ENCODE measurements around the gene SLC6A5.

SLC6A5 gene

GRCh38 chr11:20668131-20668809, 68.9 kb downstream of the SLC6A5 start:
- no peak for DNase-seq
- no peak overlapping the region for H3K27ac ChIP-seq (ENCODE audit: low read length)
- TF ChIP-seq EZH2 (optimal IDR thresholded peaks at IDR 0.05; ENCODE audit: low read depth, low read length) = no peak
- TF ChIP-seq, protein P1, sequence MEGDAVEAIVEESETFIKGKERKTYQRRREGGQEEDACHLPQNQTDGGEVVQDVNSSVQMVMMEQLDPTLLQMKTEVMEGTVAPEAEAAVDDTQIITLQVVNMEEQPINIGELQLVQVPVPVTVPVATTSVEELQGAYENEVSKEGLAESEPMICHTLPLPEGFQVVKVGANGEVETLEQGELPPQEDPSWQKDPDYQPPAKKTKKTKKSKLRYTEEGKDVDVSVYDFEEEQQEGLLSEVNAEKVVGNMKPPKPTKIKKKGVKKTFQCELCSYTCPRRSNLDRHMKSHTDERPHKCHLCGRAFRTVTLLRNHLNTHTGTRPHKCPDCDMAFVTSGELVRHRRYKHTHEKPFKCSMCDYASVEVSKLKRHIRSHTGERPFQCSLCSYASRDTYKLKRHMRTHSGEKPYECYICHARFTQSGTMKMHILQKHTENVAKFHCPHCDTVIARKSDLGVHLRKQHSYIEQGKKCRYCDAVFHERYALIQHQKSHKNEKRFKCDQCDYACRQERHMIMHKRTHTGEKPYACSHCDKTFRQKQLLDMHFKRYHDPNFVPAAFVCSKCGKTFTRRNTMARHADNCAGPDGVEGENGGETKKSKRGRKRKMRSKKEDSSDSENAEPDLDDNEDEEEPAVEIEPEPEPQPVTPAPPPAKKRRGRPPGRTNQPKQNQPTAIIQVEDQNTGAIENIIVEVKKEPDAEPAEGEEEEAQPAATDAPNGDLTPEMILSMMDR (IDR thresholded peaks at IDR 0.05; ENCODE audit: low read length) = no peak
- TF ChIP-seq EZH2phosphoT487 (IDR thresholded peaks at IDR 0.05; ENCODE audit: low read length) = no peak
- no peak overlapping the region for H3K9ac ChIP-seq (ENCODE audit: low read length)
- no peaks in the 10 kb centered on the region for H3K79me2 ChIP-seq (ENCODE audit: low read length)
- no peaks in the 10 kb centered on the region for H3K4me1 ChIP-seq (ENCODE audit: low read length)
- H3K36me3 ChIP-seq (replicated peaks; ENCODE audit: insufficient read depth, low read length) = no peaks in the 10 kb centered on the region
- no peaks in the 10 kb centered on the region for H3F3A ChIP-seq (ENCODE audit: insufficient read depth, low read length)
- no peaks in the 10 kb centered on the region for H3K9me2 ChIP-seq (replicated peaks; ENCODE audit: insufficient read depth, low read length)
- H4K20me1 ChIP-seq (ENCODE audit: insufficient read depth, low read length) = no peaks in the 10 kb centered on the region
- no peak overlapping the region for H3K4me3 ChIP-seq (ENCODE audit: low read length)
- H3K9me3 ChIP-seq (replicated peaks; ENCODE audit: insufficient read depth, low read length) = no peaks in the 10 kb centered on the region
- H3K27me3 ChIP-seq (replicated peaks; ENCODE audit: insufficient read depth, low read length) = 0 out of 2 replicates have a peak, but pooled peaks cover 6% of the 10 kb centered on the region
- H2AFZ ChIP-seq (ENCODE audit: low read length) = no peak overlapping the region
- H3K4me2 ChIP-seq (ENCODE audit: low read depth, low read length) = no peak overlapping the region

DNA sequence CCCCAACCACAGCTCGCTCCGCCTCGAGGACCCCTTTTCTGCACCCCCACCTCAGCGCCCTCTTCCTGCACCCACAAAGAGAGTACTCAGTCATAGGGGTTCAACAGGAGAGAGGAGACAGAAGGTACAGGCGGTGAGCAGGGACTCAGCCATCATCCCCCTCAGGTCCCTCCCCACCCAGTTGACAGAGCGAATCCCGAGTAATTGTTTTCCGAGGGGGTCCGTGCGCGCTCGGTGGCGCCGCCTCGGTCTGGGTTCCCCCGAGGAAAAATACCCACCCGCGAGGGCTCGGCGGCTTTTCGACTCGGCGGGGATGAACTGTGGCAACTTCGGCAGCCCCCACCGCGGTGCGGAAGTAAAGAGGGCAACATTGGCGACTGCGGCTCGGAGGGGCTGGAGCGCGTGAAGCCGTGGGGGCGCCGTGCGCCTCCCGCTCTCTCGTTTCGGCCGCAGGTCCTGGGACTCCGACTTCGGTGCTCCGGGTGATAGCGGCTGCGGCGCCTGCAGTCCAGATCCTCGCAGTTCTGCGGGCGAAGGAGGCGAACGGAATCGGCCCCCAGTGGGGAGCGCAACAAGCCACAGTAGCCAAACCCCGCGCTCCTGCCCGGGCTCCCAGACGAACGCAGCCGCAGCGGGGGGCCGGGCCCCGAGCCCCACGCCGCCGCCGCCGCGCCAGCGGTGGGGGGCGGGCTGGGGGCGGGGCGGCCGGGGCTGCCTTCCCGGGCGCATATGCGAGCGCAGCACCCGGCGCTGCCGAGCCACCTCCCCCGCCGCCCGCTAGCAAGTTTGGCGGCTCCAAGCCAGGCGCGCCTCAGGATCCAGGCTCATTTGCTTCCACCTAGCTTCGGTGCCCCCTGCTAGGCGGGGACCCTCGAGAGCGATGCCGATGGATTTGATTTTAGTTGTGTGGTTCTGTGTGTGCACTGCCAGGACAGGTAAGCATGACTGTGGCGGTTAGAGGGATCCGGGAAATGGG, 69.7 kb downstream of the SLC6A5 start, which contains the start of gene NELL1:
Gene NELL1, plus strand, starts transcription at position 743 of the 976 bp plus-strand sequence.
- Histone ChIP-seq H3K4me3 (ENCODE audit: low read length) (peak within 1 kb of the TSS; percentile 58), H3K9ac (ENCODE audit: low read length) (no peak within 1 kb of the TSS), H3K36me3 (replicated peaks; ENCODE audit: insufficient read depth, low read length) (no peaks in the 10 kb centered on the region)

DNA sequence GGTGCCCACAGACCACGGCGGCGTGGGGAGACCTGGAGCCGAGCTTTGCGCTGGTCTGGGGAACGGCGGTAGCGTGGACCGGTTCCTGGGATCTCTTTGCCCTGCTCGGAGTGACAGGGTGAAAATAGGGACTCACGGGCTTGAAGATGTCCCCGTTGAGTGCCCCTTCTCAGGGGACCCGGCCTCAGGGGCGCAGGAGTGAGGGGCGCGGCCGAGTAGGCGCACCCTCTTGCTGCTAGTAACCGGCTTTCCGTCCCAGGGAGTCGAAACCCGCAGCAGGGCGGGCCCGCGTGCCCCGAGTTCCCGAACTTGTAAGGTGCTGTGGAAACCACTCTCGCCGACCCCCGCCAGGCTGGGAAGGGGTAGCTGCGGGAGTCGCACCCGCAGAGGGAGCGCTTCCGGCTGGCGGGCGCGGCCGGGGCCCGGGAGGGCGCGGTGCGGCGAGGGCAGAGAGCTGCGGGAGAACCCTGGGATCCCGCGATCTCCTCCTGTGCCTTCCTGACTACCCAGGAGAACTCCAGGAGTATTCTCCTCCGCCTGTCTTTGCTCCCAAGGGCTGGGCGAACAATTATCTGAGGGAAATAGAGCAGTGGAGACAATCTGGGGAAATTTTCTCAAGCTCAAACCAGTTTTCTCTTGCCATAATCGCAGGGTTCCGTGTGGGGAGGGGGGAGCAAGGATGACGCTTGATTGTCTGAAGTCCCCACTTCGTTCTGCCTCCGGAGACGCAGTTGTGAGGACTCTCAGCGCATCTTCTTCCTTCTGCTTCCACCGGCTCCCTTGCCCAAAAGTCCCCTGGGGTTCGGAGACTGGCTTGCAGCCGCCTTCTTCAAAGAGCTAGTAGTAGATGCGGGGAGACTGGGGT, 70.6 kb downstream of the SLC6A5 start:
- TF ChIP-seq, protein P1 (IDR thresholded peaks at IDR 0.05; ENCODE audit: low read length) = no peak
- TF ChIP-seq EZH2 (optimal IDR thresholded peaks at IDR 0.05; ENCODE audit: low read depth, low read length) = no peak
- TF ChIP-seq EZH2phosphoT487 (IDR thresholded peaks at IDR 0.05; ENCODE audit: low read length) = no peak
- Histone ChIP-seq H3K36me3 (replicated peaks; ENCODE audit: insufficient read depth, low read length) (no peaks in the 10 kb centered on the region), H3K4me1 (ENCODE audit: low read length) (no peaks in the 10 kb centered on the region), H3K79me2 (ENCODE audit: low read length) (no peaks in the 10 kb centered on the region), H2AFZ (ENCODE audit: low read length) (peak overlapping the region; percentile 62; the same call in 1 of the 2 replicates), H3K9ac (ENCODE audit: low read length) (no peak overlapping the region), H3K9me2 (replicated peaks; ENCODE audit: insufficient read depth, low read length) (no peaks in the 10 kb centered on the region), H3K4me2 (ENCODE audit: low read depth, low read length) (peak overlapping the region; percentile 80), H3K27ac (ENCODE audit: low read length) (no peak overlapping the region), H3K27me3 (replicated peaks; ENCODE audit: insufficient read depth, low read length) (0 out of 2 replicates have a peak, but pooled peaks cover 6% of the 10 kb centered on the region), H3K4me3 (ENCODE audit: low read length) (peak overlapping the region; percentile 58), H4K20me1 (ENCODE audit: insufficient read depth, low read length) (no peaks in the 10 kb centered on the region), H3F3A (ENCODE audit: insufficient read depth, low read length) (no peaks in the 10 kb centered on the region), H3K9me3 (replicated peaks; ENCODE audit: insufficient read depth, low read length) (no peaks in the 10 kb centered on the region)
- no peak for DNase-seq

More for the DNA sequence above, 69.7 kb downstream of the SLC6A5 start, which contains the start of gene NELL1:
- Histone ChIP-seq H4K20me1 (ENCODE audit: insufficient read depth, low read length) (no peaks in the 10 kb centered on the region), H3K27ac (ENCODE audit: low read length) (no peak within 1 kb of the TSS), H2AFZ (ENCODE audit: low read length) (peak within 1 kb of the TSS; percentile 62; the same call in 1 of the 2 replicates), H3F3A (ENCODE audit: insufficient read depth, low read length) (no peaks in the 10 kb centered on the region), H3K4me1 (ENCODE audit: low read length) (no peaks in the 10 kb centered on the region), H3K4me2 (ENCODE audit: low read depth, low read length) (peak within 1 kb of the TSS; percentile 80), H3K9me3 (replicated peaks; ENCODE audit: insufficient read depth, low read length) (no peaks in the 10 kb centered on the region), H3K9me2 (replicated peaks; ENCODE audit: insufficient read depth, low read length) (no peaks in the 10 kb centered on the region), H3K27me3 (replicated peaks; ENCODE audit: insufficient read depth, low read length) (0 out of 2 replicates have a peak, but pooled peaks cover 6% of the 10 kb centered on the region), H3K79me2 (ENCODE audit: low read length) (no peaks in the 10 kb centered on the region)
- DNase-seq = no peak
- TF ChIP-seq, protein P1 (IDR thresholded peaks at IDR 0.05; ENCODE audit: low read length) = no peak
